Measurements from ENCODE around the gene CCDC192. TPM values are rescaled to one million over a fixed set of nuclear protein-coding genes. Genes with fewer than 3 reads are reported as not detected.

Gene CCDC192
- total RNA-seq, 1 donor from 2014 or later, result not detected

- Histone ChIP-seq H3K9me3 (no peaks in the 10 kb centered on the region), H3K4me1 (peaks cover 9% of the 10 kb centered on the region), H3K27ac (no peak overlapping the region), H3K36me3 (no peaks in the 10 kb centered on the region), H3K4me3 (no peak overlapping the region), H3K27me3 (no peaks in the 10 kb centered on the region)
- DNase-seq (ENCODE audit: extremely low spot score in 2 of 2), result no peak
- intact Hi-C loops (cut with DNase I), result no loop called here
- TF ChIP-seq POLR2AphosphoS5 (IDR thresholded peaks at IDR 0.05; ENCODE audit: insufficient read depth in 1 of 2, low read depth in 1 of 2) (no peak), CTCF (IDR thresholded peaks at IDR 0.05) (no peak), POLR2A (IDR thresholded peaks at IDR 0.05) (no peak)
These were observed 135.5 kb downstream of the CCDC192 start for GRCh38 chr5:127838661-127839060.

- no peak for TF ChIP-seq CTCF (IDR thresholded peaks at IDR 0.05)
- no peak for TF ChIP-seq POLR2AphosphoS5 (IDR thresholded peaks at IDR 0.05; ENCODE audit: insufficient read depth in 1 of 2, low read depth in 1 of 2)
- TF ChIP-seq POLR2A (IDR thresholded peaks at IDR 0.05), result no peak
- intact Hi-C loops (cut with DNase I), result no loop called here
- Histone ChIP-seq H3K4me3 (no peak overlapping the region), H3K27me3 (no peaks in the 10 kb centered on the region), H3K27ac (no peak overlapping the region), H3K36me3 (no peaks in the 10 kb centered on the region), H3K4me1 (peaks cover 7% of the 10 kb centered on the region), H3K9me3 (no peaks in the 10 kb centered on the region)
- DNase-seq (ENCODE audit: extremely low spot score in 2 of 2), result no peak
These were observed 135.9 kb downstream of the CCDC192 start for GRCh38 chr5:127839072-127839471.

GRCh38 chr5:127839496-127840197, 136.5 kb downstream of the CCDC192 start:
- Histone ChIP-seq H3K27me3 (no peaks in the 10 kb centered on the region), H3K27ac (no peak overlapping the region), H3K36me3 (no peaks in the 10 kb centered on the region), H3K4me1 (peaks cover 2% of the 10 kb centered on the region), H3K9me3 (no peaks in the 10 kb centered on the region), H3K4me3 (no peak overlapping the region)
- TF ChIP-seq CTCF (IDR thresholded peaks at IDR 0.05) (no peak), POLR2AphosphoS5 (IDR thresholded peaks at IDR 0.05; ENCODE audit: insufficient read depth in 1 of 2, low read depth in 1 of 2) (no peak), POLR2A (IDR thresholded peaks at IDR 0.05) (no peak)
- DNase-seq (ENCODE audit: extremely low spot score in 2 of 2), result no peak
- intact Hi-C loops (cut with DNase I), result no loop called here

GRCh38 chr5:127840198-127840524, 137.0 kb downstream of the CCDC192 start:
- Histone ChIP-seq H3K27ac (no peak overlapping the region), H3K9me3 (no peaks in the 10 kb centered on the region), H3K4me3 (no peak overlapping the region), H3K36me3 (no peaks in the 10 kb centered on the region), H3K27me3 (no peaks in the 10 kb centered on the region), H3K4me1 (no peaks in the 10 kb centered on the region)
- intact Hi-C loops (cut with DNase I), result no loop called here
- DNase-seq (ENCODE audit: extremely low spot score in 2 of 2), result no peak
- TF ChIP-seq POLR2AphosphoS5 (IDR thresholded peaks at IDR 0.05; ENCODE audit: insufficient read depth in 1 of 2, low read depth in 1 of 2), result no peak
- TF ChIP-seq CTCF (IDR thresholded peaks at IDR 0.05), result no peak
- no peak for TF ChIP-seq POLR2A (IDR thresholded peaks at IDR 0.05)

- Histone ChIP-seq H3K36me3 (no peaks in the 10 kb centered on the region), H3K27me3 (no peaks in the 10 kb centered on the region), H3K4me3 (no peak overlapping the region), H3K27ac (no peak overlapping the region), H3K4me1 (no peaks in the 10 kb centered on the region), H3K9me3 (no peaks in the 10 kb centered on the region)
- DNase-seq (ENCODE audit: extremely low spot score in 2 of 2), result no peak
- TF ChIP-seq CTCF (IDR thresholded peaks at IDR 0.05) (no peak), POLR2A (IDR thresholded peaks at IDR 0.05) (no peak), POLR2AphosphoS5 (IDR thresholded peaks at IDR 0.05; ENCODE audit: insufficient read depth in 1 of 2, low read depth in 1 of 2) (no peak)
- intact Hi-C loops (cut with DNase I), result no loop called here
These were observed 137.6 kb downstream of the CCDC192 start for GRCh38 chr5:127840809-127841208.

Measured in vagina (tissue), 2 donors.